ENCODE data around the gene PMF1. TPM values are rescaled to one million over a fixed set of nuclear protein-coding genes. Genes with fewer than 3 reads are reported as not detected.

Gene PMF1
- total and polyA plus RNA-seq, 2 donors (not counting 3 experiments of a cell fraction or from before 2014, with no cell fraction given): 58.4 to 134 TPM

DNA sequence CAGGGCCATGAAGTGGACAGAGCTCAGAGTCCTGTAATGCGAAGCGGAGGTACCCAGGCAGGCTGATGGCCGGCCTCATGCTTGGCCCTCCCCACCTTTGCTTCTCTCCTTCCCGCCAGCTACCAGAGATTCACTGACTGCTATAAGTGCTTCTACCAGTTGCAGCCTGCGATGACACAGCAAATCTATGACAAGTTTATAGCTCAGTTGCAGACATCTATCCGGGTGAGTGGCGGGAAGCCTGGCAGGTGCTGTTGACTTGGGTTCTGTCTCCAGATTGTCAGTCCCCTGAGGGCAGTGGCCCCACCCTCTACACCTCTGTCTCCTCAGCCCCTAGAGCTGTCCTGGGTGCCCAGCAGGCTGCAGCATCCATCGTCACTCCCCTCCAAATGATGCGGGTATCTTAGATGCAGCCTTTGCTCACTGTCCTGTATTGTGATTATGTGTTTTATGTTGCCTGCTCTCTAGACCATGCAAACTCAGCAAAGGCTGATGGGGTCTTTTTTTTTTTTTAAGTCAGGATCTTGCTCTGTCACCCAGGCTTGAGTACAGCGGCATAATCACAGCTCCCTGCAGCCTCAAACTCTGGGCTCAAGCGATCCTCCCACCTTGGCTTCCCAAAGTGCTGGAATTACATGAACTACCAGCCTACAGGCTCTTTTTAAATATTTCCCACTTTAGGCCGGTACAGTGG is 19.5 kb downstream of the PMF1 start:
- no peaks in the 10 kb centered on the region for H3K27me3 ChIP-seq (ENCODE audit: control insufficient read depth in 2 of 2, insufficient read depth in 2 of 2, low read length in 2 of 2)
- peaks cover 12% of the 10 kb centered on the region for H3K4me1 ChIP-seq (ENCODE audit: control insufficient read depth, extremely low read depth, insufficient read depth, low read length)
- no peak overlapping the region for H3K9ac ChIP-seq (replicated peaks; ENCODE audit: extremely low read depth, insufficient read depth, low read length)
- BruUV-seq (replicated peaks): no TSS peak
- TF ChIP-seq EZH2 (IDR thresholded peaks at IDR 0.05; ENCODE audit: borderline replicate concordance, low read depth, low read length, severe bottlenecking): no peak
- TF ChIP-seq POLR2AphosphoS5 (IDR thresholded peaks at IDR 0.05; ENCODE audit: insufficient read depth, low read depth, low read length): no peak
- TF ChIP-seq JUN (IDR thresholded peaks at IDR 0.05; ENCODE audit: borderline replicate concordance, insufficient read depth, insufficient read length, low read depth): no peak
- TF ChIP-seq, protein P1, sequence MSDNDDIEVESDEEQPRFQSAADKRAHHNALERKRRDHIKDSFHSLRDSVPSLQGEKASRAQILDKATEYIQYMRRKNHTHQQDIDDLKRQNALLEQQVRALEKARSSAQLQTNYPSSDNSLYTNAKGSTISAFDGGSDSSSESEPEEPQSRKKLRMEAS (IDR thresholded peaks at IDR 0.05; ENCODE audit: insufficient read depth, insufficient read length): no peak
- no peak for TF ChIP-seq FOS (IDR thresholded peaks at IDR 0.05; ENCODE audit: borderline replicate concordance, insufficient read depth, low read length)
- no peak for TF ChIP-seq MYC (IDR thresholded peaks at IDR 0.05; ENCODE audit: low read depth, low read length)
- TF ChIP-seq, protein P2, sequence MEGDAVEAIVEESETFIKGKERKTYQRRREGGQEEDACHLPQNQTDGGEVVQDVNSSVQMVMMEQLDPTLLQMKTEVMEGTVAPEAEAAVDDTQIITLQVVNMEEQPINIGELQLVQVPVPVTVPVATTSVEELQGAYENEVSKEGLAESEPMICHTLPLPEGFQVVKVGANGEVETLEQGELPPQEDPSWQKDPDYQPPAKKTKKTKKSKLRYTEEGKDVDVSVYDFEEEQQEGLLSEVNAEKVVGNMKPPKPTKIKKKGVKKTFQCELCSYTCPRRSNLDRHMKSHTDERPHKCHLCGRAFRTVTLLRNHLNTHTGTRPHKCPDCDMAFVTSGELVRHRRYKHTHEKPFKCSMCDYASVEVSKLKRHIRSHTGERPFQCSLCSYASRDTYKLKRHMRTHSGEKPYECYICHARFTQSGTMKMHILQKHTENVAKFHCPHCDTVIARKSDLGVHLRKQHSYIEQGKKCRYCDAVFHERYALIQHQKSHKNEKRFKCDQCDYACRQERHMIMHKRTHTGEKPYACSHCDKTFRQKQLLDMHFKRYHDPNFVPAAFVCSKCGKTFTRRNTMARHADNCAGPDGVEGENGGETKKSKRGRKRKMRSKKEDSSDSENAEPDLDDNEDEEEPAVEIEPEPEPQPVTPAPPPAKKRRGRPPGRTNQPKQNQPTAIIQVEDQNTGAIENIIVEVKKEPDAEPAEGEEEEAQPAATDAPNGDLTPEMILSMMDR (IDR thresholded peaks at IDR 0.05; ENCODE audit: extremely low read depth in 1 of 2, insufficient read depth in 1 of 2, low read depth in 1 of 2, low read length in 2 of 2): no peak
- no peak for TF ChIP-seq POLR2A (IDR thresholded peaks at IDR 0.05; ENCODE audit: low read depth, low read length)
- TF ChIP-seq GATA2 (IDR thresholded peaks at IDR 0.05; ENCODE audit: insufficient read depth, insufficient read length, low read depth, low read length): no peak
- H3K36me3 ChIP-seq (ENCODE audit: control insufficient read depth in 2 of 2, extremely low read depth in 1 of 2, insufficient read depth in 2 of 2, low read length in 2 of 2): peaks cover 0 to 24% of the 10 kb centered on the region in 2 experiments
- ChIA-PET POLR2A (interaction anchor here (0.6 kb wide), 1 partner anchor 15 kb away, joined by 3 read pairs; no protein-coding TSS in a partner anchor), CTCF (interaction anchor here (1.2 to 2.5 kb wide), 5 partner anchors 19 to 117 kb away, joined by 3 to 11 read pairs (median 10); no protein-coding TSS in a partner anchor)
- no peak overlapping the region for H3K4me3 ChIP-seq (replicated peaks in 1 of 3; ENCODE audit: insufficient read depth in 1 of 3, low read depth in 1 of 3, low read length in 3 of 3)
- no peaks in the 10 kb centered on the region for H4K20me1 ChIP-seq (replicated peaks; ENCODE audit: control insufficient read depth, extremely low read depth, insufficient read depth, low read length)
- no peak overlapping the region for H3K27ac ChIP-seq (ENCODE audit: insufficient read depth, low read depth, low read length)
- H3K79me2 ChIP-seq (ENCODE audit: control insufficient read depth, insufficient read depth, low read length): no peaks in the 10 kb centered on the region
- intact Hi-C loops (cut with micrococcal nuclease) (no loop called here), dilution Hi-C loops (cut with MboI; ENCODE audit: extremely low pct_ligation_motif_present, low sequenced_read_pairs) (no loop called here)
- H3K9me1 ChIP-seq (replicated peaks; ENCODE audit: control insufficient read depth, extremely low read depth, insufficient read depth, low read length): no peaks in the 10 kb centered on the region
- H3K9me3 ChIP-seq (replicated peaks; ENCODE audit: control insufficient read depth, insufficient read depth, low read length): no peaks in the 10 kb centered on the region
- FAIRE-seq: no peak
- H3K4me2 ChIP-seq (ENCODE audit: insufficient read depth, low read length): no peak overlapping the region
- DNase-seq (ENCODE audit: low read depth, low spot score): no peak
- no peak overlapping the region for H2AFZ ChIP-seq (ENCODE audit: low read depth, low read length)

Measured in endothelial cell of umbilical vein (primary cell).